Measurements from ENCODE around the gene ENTPD8.
A peak's percentile ranks its signal among the peaks of the same experiment; 100 is the strongest.

Gene ENTPD8

DNA sequence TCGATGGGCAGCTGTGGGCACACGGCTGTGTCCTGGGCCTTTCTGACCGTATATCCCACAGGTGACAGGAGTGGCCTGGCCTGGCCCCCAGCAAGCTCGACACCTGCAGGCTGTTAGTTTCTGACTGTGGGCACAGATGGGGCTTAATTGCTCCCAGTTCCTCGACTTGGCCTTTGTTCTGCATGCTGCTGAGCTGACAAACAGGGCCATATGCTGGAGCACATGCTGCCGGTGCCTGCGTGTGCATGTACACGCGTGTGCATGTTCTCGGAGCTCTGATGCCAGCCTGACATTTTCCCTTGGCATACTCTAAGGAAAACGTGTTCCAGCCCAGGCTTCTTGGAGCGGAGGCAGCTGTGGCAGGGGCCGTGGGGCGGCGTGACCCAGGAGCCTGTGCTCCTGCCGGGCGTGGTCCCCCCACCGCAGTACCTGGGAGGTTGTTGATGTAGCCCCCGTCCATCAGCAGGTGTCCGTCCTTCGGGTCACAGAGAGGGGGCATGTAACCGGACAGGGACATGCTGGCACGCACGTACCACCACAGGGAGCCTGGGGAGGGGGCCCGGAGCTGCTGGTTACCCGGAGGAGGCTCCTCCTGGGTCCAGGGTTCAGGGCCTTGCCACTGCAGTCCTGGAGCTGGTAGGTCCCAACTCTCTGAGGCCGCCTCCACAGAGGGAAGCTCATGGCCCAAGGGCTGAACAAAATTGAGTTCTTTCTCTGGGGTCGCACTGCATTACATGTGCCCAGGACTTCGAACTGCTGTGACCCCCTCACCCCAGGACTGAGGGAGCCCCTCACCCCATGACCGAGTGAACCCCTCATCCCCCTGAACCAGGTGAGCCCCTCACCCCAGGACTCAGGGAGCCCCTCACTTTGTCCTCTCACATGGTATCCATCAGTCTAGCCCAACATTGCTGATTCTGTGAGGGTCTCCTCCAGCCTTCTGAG lies 22.1 kb upstream of the ENTPD8 start:
- H3K27ac ChIP-seq: no peak overlapping the region
- TF ChIP-seq CTCF (conservative IDR thresholded peaks at IDR 0.05): no peak

DNA sequence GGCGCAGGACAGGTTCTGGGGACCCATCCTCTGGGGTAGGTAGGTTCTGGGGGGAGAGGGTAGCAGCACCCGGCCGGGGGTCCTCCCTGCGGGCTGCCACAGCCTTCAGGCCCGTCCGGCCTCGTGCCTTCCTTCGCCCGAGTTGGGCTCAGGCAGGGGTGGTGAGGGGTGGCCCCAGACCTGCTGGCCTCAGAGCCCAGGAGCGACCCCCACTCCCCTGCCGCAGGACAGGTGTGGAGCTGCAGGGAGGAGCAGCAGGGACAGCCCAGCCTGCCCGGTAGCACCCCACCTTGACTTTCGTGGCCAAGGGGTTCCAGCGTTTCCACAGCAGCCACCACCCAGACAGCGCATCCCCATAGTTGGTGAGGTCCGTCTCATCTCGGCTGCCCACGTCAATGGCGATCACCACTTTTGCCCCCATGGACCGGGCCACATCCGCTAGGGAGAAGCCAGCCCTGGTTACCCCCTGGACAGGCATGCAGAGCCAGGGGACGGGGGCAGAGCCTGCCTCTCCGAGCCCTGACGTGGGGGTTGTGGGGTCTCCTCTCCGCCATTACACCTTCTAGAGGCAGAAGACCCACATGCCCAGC lies 21.3 kb upstream of the ENTPD8 start:
- TF ChIP-seq CTCF (conservative IDR thresholded peaks at IDR 0.05): no peak
- no peak overlapping the region for H3K27ac ChIP-seq

GRCh38 chr9:137461663-137462395 lies 20.7 kb upstream of the ENTPD8 start:
- H3K27ac ChIP-seq: no peak overlapping the region
- no peak for TF ChIP-seq CTCF (conservative IDR thresholded peaks at IDR 0.05)

DNA sequence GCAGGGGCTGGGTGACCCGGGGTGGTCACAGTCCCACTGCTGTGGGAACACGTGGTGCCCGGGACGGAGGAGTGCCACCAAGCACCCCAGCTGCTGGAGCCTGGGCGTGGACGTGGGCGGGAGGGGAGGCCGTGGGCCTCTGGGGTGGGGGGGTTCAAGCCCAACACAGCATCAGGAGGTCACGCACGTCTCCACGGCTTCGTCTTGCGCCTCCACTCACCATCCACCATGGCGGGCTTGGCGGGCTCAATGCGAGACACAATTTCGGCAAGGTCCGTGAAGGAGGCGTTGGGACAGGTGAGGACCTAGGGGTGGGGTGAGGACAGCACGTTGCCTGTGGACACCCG lies 20.1 kb upstream of the ENTPD8 start:
- H3K27ac ChIP-seq: no peak overlapping the region
- TF ChIP-seq CTCF (conservative IDR thresholded peaks at IDR 0.05): no peak

- TF ChIP-seq CTCF (conservative IDR thresholded peaks at IDR 0.05): no peak
- peak overlapping the region; percentile 88 for H3K27ac ChIP-seq
Measured at GRCh38 chr9:137460363-137461315, 19.5 kb upstream of the ENTPD8 start.

- peak overlapping the region; percentile 88 for H3K27ac ChIP-seq
- no peak for TF ChIP-seq CTCF (conservative IDR thresholded peaks at IDR 0.05)
Measured at GRCh38 chr9:137459601-137460362, 18.6 kb upstream of the ENTPD8 start.

Measured in VCaP (cell line).